HFF-Myc (cell line): ENCODE results near the gene EYS.

ENCODE experiments used
- DNase-seq: peaks from one replicate; pipeline ENCODE4 v3.0.0-alpha.2; 2011; ENCODE audit warnings: low read depth; ENCODE audit errors: extremely low read depth
- H3K4me3 ChIP-seq: replicated peaks from 2 replicates; pipeline ENCODE4 v1.5.1; 2011; ENCODE audit warnings: low read depth, mild to moderate bottlenecking, control low read depth, low read length
- TF ChIP-seq, protein P1 (sequence below): IDR thresholded peaks from 2 replicates; pipeline ENCODE4 v1.5.1; 2012; ENCODE audit warnings: mild to moderate bottlenecking, low read depth, low read length, control low read depth; ENCODE audit errors: missing control alignments

The EYS gene

DNA sequence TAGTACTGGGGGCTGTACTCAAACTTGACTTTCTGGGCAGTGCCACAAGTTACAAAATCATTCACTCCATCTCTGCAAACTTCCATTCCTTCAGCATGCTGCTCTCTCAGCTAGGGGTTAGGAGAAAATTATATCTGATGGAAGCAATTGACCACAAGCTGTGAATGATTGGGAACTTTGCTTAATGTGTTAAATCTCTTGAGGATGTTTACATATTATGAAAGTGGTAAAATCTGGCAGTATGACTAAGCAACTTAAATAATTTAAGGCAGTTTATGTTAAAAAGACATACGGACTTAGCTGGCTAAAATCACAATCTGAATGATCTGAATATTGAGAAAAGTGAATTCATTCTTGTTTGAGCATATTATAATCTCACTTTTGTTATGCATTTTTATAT, 1656.4 kb downstream of the EYS start:
- no peak overlapping the region for H3K4me3 ChIP-seq
- TF ChIP-seq, protein P1, sequence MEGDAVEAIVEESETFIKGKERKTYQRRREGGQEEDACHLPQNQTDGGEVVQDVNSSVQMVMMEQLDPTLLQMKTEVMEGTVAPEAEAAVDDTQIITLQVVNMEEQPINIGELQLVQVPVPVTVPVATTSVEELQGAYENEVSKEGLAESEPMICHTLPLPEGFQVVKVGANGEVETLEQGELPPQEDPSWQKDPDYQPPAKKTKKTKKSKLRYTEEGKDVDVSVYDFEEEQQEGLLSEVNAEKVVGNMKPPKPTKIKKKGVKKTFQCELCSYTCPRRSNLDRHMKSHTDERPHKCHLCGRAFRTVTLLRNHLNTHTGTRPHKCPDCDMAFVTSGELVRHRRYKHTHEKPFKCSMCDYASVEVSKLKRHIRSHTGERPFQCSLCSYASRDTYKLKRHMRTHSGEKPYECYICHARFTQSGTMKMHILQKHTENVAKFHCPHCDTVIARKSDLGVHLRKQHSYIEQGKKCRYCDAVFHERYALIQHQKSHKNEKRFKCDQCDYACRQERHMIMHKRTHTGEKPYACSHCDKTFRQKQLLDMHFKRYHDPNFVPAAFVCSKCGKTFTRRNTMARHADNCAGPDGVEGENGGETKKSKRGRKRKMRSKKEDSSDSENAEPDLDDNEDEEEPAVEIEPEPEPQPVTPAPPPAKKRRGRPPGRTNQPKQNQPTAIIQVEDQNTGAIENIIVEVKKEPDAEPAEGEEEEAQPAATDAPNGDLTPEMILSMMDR, result no peak
- DNase-seq, result no peak

DNA sequence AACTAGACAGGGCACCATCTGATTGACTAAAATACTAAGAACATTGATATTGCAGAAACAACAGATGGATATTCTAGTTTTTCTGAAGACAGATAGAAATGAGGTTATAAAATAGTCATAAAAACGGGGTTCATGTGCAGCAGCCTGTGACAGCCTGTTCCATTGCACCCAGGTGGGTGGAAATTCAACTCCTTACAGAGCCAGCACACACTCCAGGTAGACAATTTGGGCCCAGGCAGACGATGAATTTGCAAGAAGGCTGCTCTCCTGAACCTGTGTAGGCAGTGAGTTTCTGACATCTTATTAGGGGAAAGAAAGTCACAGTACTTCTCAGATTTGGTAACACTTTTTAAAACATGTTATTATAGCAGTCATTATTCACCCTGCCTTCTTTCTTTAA, 1657.3 kb downstream of the EYS start:
- no peak for DNase-seq
- H3K4me3 ChIP-seq, result no peak overlapping the region
- TF ChIP-seq, protein P1, result no peak

DNA sequence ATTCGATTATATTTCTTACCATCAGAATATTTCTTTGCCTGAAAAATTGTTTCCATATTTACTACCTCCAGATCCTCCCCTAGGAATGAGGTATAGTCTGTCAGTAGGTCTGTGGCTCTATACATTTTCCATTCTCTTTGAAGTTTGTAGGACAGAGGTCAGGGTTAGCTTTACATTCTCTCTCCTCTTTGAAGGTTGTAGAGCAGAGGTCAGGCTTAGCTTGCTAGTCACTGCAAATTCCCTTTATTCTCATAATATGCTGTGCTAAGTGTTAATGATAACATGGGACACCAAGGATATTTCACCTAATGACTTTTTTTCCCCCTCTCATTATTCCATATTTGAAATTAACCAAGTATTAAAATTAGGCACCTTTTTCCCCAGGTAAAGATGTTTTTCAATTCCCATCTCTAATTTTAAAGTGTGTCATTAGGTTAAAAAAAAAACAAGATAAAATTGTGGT, 1660.2 kb downstream of the EYS start:
- no peak for DNase-seq
- TF ChIP-seq, protein P1, result no peak
- no peak overlapping the region for H3K4me3 ChIP-seq

DNA sequence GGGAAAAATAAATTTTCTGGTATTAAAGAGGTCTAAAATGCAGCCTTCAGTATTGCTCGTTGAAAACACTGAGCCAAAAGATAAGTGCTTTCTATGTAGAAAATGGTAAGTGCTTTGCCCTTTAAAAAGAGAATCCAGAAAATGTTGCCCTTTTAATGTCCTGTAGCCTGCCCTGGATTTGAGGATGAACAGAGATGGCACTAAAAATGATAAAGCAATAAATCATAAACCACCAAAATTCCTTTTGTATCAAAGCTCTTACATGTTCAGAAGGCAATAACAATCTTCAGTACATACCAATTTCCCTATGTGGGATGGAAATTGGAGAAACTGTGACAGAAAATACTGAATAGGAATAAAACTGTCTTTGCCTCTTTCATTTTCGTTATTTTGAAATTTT, 1665.7 kb downstream of the EYS start:
- no peak for DNase-seq
- H3K4me3 ChIP-seq, result no peak overlapping the region
- TF ChIP-seq, protein P1, result no peak

DNA sequence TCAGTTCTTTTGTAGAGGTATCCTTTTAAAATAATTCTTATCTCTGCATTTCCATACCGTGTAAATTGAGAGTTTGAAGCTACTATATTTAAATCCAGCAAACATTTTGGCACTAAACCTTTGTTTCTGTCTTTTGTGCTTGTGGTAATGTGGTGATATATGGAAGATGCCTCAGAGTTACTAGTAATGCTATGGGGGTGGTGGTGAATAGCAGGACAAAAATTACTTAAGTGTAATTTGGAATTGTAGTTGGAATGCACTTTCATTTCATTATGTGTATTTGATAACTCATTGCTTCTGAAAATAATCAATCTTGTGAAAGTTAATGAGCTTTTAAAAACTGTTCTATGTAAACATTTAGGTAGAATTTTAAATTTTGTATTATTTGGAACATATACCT, 1666.9 kb downstream of the EYS start:
- DNase-seq, result no peak
- no peak overlapping the region for H3K4me3 ChIP-seq
- TF ChIP-seq, protein P1, result no peak

DNA sequence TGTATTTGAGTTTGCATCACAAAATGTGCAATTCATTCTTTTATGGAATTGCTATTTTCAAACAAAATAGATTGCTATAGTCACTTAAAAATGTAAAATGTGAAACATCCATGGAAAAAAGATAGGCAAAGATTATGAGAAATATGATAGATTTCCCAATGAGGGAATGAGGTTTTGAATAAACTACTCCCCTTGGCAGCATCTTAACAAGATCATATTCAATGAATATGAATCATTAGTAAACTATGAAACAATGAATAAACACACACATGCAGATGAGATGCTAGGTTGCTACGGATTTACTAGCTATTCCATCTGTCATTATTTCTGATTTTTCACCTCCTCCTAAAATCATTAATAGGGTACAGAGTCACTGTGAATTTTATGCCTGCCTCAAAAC, 1669.6 kb downstream of the EYS start:
- no peak for DNase-seq

More for the DNA sequence above, 1669.6 kb downstream of the EYS start:
- TF ChIP-seq, protein P1, result no peak
- no peak overlapping the region for H3K4me3 ChIP-seq
